H1 (cell line): ENCODE data around the gene TRIM43B.
"Not testable (repeated sequence)": the region's sequence is repeated elsewhere in the genome, so short reads cannot be mapped to it uniquely, and the experiment has no call there.

Experiments
- EZH2 ChIP-seq: fragments of 200-600 bp; sonication (generic); IDR thresholded peaks from 2 replicates; pipeline ENCODE4 v1.7.1; 2012; ENCODE audit warnings: low read depth, mild to moderate bottlenecking, moderate library complexity, low read length, inconsistent platforms; ENCODE audit not compliant: severe bottlenecking
- POLR2A ChIP-seq, 2 experiments: IDR thresholded peaks; 1 replicate in 1 of 2; 2 replicates in 1 of 2; pipeline ENCODE4 v1.6.1; 2011; ENCODE audit warnings: low read depth in 2 of 2, low read length in 2 of 2, mild to moderate bottlenecking in 2 of 2; ENCODE audit errors: control extremely low read depth in 1 of 2
- RFX5 ChIP-seq: IDR thresholded peaks from 2 replicates; pipeline ENCODE4 v1.6.1; 2011; ENCODE audit warnings: low read depth, low read length, improper control_type of control experiment, borderline replicate concordance
- TEAD4 ChIP-seq: IDR thresholded peaks from 2 replicates; pipeline ENCODE4 v1.6.1; 2012; ENCODE audit warnings: low read depth, low read length, inconsistent platforms, mixed read lengths
- ZNF274 ChIP-seq: IDR thresholded peaks from 2 replicates; pipeline ENCODE4 v1.7.0; 2012; ENCODE audit warnings: low read length, borderline replicate concordance; ENCODE audit errors: extremely low read depth

- TF ChIP-seq ZNF274; TEAD4; RFX5; EZH2; POLR2A (IDR thresholded peaks at IDR 0.05; ENCODE audit: control extremely low read depth in 1 of 2, low read depth in 2 of 2, low read length in 2 of 2): not testable (repeated sequence)
These were observed 48.7 kb downstream of the TRIM43B start for GRCh38 chr2:95435872-95436209.
